C4-2B (cell line): Measurements from ENCODE around the gene MICAL2.

ENCODE experiments used
- CTCF ChIP-seq: fragments of 450-650 bp; conservative IDR thresholded peaks from 2 replicates; pipeline ENCODE4 v1.5.1; 2017; ENCODE audit warnings: mild to moderate bottlenecking
- ZFX ChIP-seq: fragments of 450-650 bp; IDR thresholded peaks from 2 replicates; pipeline ENCODE4 v1.6.1; 2017

GRCh38 chr11:12173111-12173510 lies 62.7 kb downstream of the MICAL2 start:
- TF ChIP-seq CTCF (no peak), ZFX (no peak)
